K562 (cell line): ENCODE measurements around the gene DET1. TPM values are rescaled to one million over a fixed set of nuclear protein-coding genes. Genes with fewer than 3 reads are reported as not detected.

Experiments used
- ATF7 ChIP-seq: fragments of 450-650 bp; IDR thresholded peaks from 2 replicates; pipeline ENCODE4 v1.7.1; 2014; ENCODE audit warnings: mild to moderate bottlenecking, moderate library complexity
- BRCA1 ChIP-seq, 2 experiments: fragments of 450-650 bp in 1 of 2; sonication (generic) in 1 of 2; formaldehyde crosslinking in 1 of 2; IDR thresholded peaks; 2 replicates each; pipeline versions ENCODE4 v1.5.0 to v1.6.1; 2017 to 2020; ENCODE audit warnings: mild to moderate bottlenecking in 1 of 2, missing genetic modification reagents in 1 of 2
- CHD4 ChIP-seq: fragments of 200-600 bp; sonication (generic); IDR thresholded peaks from 3 replicates; pipeline ENCODE4 v1.6.1; 2012; ENCODE audit warnings: low read depth, mild to moderate bottlenecking, mixed read lengths, low read length, inconsistent platforms; ENCODE audit not compliant: insufficient read depth, insufficient replicate concordance, poor library complexity, severe bottlenecking
- ETV6 ChIP-seq, 3 experiments: fragments of 150-350 bp in 1 of 3; sonication (generic) in 1 of 3; formaldehyde crosslinking in 1 of 3; IDR thresholded peaks; 2 replicates each; pipeline versions ENCODE4 v1.6.1 to v1.8.0; 2014 to 2022; ENCODE audit warnings: borderline replicate concordance in 2 of 3, low read depth in 2 of 3, antibody characterized with exemption in 1 of 3, low read length in 1 of 3, mild to moderate bottlenecking in 1 of 3, missing genetic modification reagents in 1 of 3
- HDAC1 ChIP-seq, 2 experiments: fragments of 450-650 bp; IDR thresholded peaks; 2 replicates each; pipeline ENCODE4 v1.6.1; 2016 to 2017; ENCODE audit warnings: inconsistent platforms in 1 of 2, mild to moderate bottlenecking in 1 of 2, moderate library complexity in 1 of 2
- HMBOX1 ChIP-seq: sonication (generic); IDR thresholded peaks from 2 replicates; pipeline ENCODE4 v1.6.1; 2016
- HNRNPK ChIP-seq: fragments of 200-400 bp; formaldehyde crosslinking; IDR thresholded peaks from one replicate; pipeline ENCODE4 v1.6.1; 2018; ENCODE audit warnings: mild to moderate bottlenecking, low read depth, low read length; ENCODE audit not compliant: poor library complexity, severe bottlenecking
- KHSRP ChIP-seq: fragments of 450-650 bp; IDR thresholded peaks from 2 replicates; pipeline ENCODE4 v1.6.1; 2017
- NBN ChIP-seq: fragments of 450-650 bp; IDR thresholded peaks from 2 replicates; pipeline ENCODE4 v1.6.1; 2016; ENCODE audit warnings: low read depth, mild to moderate bottlenecking
- TAL1 ChIP-seq: fragments of 450-650 bp; IDR thresholded peaks from 2 replicates; pipeline ENCODE4 v1.6.1; 2016; ENCODE audit warnings: mild to moderate bottlenecking
- TARDBP ChIP-seq: fragments of 450-650 bp; IDR thresholded peaks from 2 replicates; pipeline ENCODE4 v1.6.1; 2016
- TFAP4 ChIP-seq: sonication (generic); formaldehyde crosslinking; IDR thresholded peaks from 2 replicates; pipeline ENCODE4 v1.8.0; 2022; ENCODE audit warnings: missing genetic modification reagents, mild to moderate bottlenecking, moderate library complexity, borderline replicate concordance
- U2AF2 ChIP-seq: fragments of 200-400 bp; formaldehyde crosslinking; optimal IDR thresholded peaks from 2 replicates; pipeline ENCODE3; 2017; ENCODE audit warnings: low read depth, mild to moderate bottlenecking, low read length
- XRCC5 ChIP-seq: fragments of 200-400 bp; formaldehyde crosslinking; IDR thresholded peaks from 2 replicates; pipeline ENCODE4 v1.6.1; 2017; ENCODE audit warnings: low read depth, mild to moderate bottlenecking, low read length
- ZEB2 ChIP-seq: fragments of 450-650 bp; IDR thresholded peaks from 2 replicates; pipeline ENCODE4 v1.6.1; 2016
- ZNF165 ChIP-seq: fragments of 250-450 bp; sonication (Bioruptor Pico); IDR thresholded peaks from 2 replicates; pipeline ENCODE4 v1.4.0; 2020; ENCODE audit warnings: borderline replicate concordance
- ZNF239 ChIP-seq: fragments of 250-450 bp; sonication (Bioruptor Pico); IDR thresholded peaks from 2 replicates; pipeline ENCODE4 v1.4.0; 2020; ENCODE audit warnings: mild to moderate bottlenecking
- ZNF592 ChIP-seq: fragments of 450-650 bp; IDR thresholded peaks from 2 replicates; pipeline ENCODE4 v1.6.1; 2017; ENCODE audit warnings: antibody characterized with exemption, mild to moderate bottlenecking
- polyA plus RNA-seq, 8 experiments: library from polyadenylated mRNA; depleted of rRNA in 4 of 8; stranded (reverse) in 5 of 8; unstranded in 3 of 8; fragments of >200 nt; fragmentation: Nextera tagmentation in 2 of 8; fragmentation: Illumina TruSeq in 1 of 8; extraction: Ambion mirVana in 2 of 8; extraction: Trizol in 1 of 8; gene quantifications; 2 replicates each; pipeline versions ENCODE4 v1.2.1 to v1.2.3, GENCODE V29; 2011 to 2014; ENCODE audit warnings: inconsistent platforms in 1 of 8, missing spikeins in 1 of 8
- total RNA-seq, 7 experiments: library from RNA; depleted of rRNA in 6 of 7; stranded (reverse); fragments of >200 nt in 6 of 7; fragmentation: Illumina TruSeq in 2 of 7; extraction: Trizol in 2 of 7; gene quantifications; 2 replicates each; pipeline versions ENCODE4 v1.2.1 to v1.2.3, GENCODE V29; 2011 to 2021; ENCODE audit warnings: low replicate concordance in 1 of 7
- TF ChIP-seq, protein P1 (sequence below): sonication (generic); formaldehyde crosslinking; IDR thresholded peaks from 2 replicates; pipeline ENCODE4 v1.8.0; 2022; ENCODE audit warnings: missing genetic modification reagents, mild to moderate bottlenecking, borderline replicate concordance

DET1 gene
- total and polyA plus RNA-seq, 9 of the 15 experiments (the other 6 are each of a cell fraction or from before 2014, with no cell fraction given) = 4.2 to 8.1 (median 6.0) TPM

- 0 out of 2 replicates have a peak, but pooled peaks have one; percentile 52 for TF ChIP-seq ZNF592
- no peak for TF ChIP-seq ETV6 (IDR thresholded peaks at IDR 0.05; ENCODE audit: borderline replicate concordance in 1 of 2, low read depth in 2 of 2, low read length in 1 of 2)
- no peak; the same call in 1 of the 2 replicates for TF ChIP-seq ETV6 (CRISPR knock-in tag; IDR thresholded peaks at IDR 0.05; ENCODE audit: borderline replicate concordance)
- no peak for TF ChIP-seq HMBOX1
- 0 out of 2 replicates have a peak, but pooled peaks have one; percentile 24 for TF ChIP-seq XRCC5
- no peak for TF ChIP-seq HNRNPK
- TF ChIP-seq KHSRP = no peak
- peak; percentile 100 for TF ChIP-seq ATF7
- no peak for TF ChIP-seq U2AF2
- TF ChIP-seq TAL1 = no peak
- TF ChIP-seq ZNF239 (CRISPR knock-in tag) = no peak
- TF ChIP-seq HDAC1 (IDR thresholded peaks at IDR 0.05) = peak in 1 of 2 experiments; percentile 96; a peak in 2 of 4 replicates
- no peak for TF ChIP-seq CHD4
- TF ChIP-seq, protein P1, sequence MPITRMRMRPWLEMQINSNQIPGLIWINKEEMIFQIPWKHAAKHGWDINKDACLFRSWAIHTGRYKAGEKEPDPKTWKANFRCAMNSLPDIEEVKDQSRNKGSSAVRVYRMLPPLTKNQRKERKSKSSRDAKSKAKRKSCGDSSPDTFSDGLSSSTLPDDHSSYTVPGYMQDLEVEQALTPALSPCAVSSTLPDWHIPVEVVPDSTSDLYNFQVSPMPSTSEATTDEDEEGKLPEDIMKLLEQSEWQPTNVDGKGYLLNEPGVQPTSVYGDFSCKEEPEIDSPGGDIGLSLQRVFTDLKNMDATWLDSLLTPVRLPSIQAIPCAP (CRISPR knock-in tag) = no peak
- TF ChIP-seq TARDBP = no peak
- TF ChIP-seq ZEB2 = no peak
- no peak for TF ChIP-seq BRCA1 (IDR thresholded peaks at IDR 0.05)
- no peak for TF ChIP-seq BRCA1 (CRISPR knock-in tag; IDR thresholded peaks at IDR 0.05)
- peak; percentile 99 for TF ChIP-seq TFAP4
- TF ChIP-seq ZNF165 (CRISPR knock-in tag) = peak; percentile 75; the same call in 1 of the 2 replicates
- TF ChIP-seq NBN = peak; percentile 36; the same call in 1 of the 2 replicates
Observed at GRCh38 chr15:88467073-88467934, 79.2 kb downstream of the DET1 start, which contains the start of the genes MRPL46 and MRPS11 (continued).
